LNCAP (cell line): Measurements from ENCODE around the gene CREBBP.

Source experiments
- CTCF ChIP-seq: fragments of 450-650 bp; IDR thresholded peaks from 2 replicates; pipeline ENCODE4 v1.5.1; 2017; ENCODE audit warnings: mild to moderate bottlenecking

Gene CREBBP

GRCh38 chr16:3730161-3731125, 150.1 kb downstream of the CREBBP start:
- TF ChIP-seq CTCF, result no peak

GRCh38 chr16:3729161-3730112, 151.1 kb downstream of the CREBBP start:
- TF ChIP-seq CTCF, result no peak

GRCh38 chr16:3728424-3729160, 151.9 kb downstream of the CREBBP start:
- TF ChIP-seq CTCF, result no peak

DNA sequence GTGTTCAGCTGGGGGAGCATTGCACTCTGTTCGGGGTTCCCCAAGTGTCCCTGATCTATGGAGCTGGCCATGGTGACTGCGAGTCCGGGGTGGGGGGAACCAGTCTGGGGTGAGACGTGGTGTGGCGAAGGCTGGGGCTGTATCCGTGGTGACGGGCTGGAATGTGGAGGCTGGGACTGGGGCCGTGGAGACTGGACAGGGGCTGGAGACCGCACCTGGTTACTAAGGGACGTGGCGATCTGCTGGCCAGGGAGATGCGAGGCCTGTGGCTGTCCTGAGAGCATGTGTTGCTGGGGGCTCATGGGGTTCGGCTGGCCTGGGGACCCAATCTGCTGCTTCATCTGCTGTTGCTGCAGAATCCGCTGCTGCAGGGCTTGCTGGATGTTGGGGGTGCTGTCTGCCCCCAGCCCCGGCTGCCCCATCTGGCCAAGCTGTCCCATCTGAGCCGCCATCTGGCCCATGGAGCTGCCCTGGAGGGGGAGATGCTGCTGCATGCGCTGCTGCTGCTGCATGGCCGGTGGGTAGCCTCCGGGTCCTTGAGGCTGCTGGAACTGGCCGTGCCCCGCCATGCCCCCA, 152.6 kb downstream of the CREBBP start:
- no peak for TF ChIP-seq CTCF

GRCh38 chr16:3726021-3726687, 154.4 kb downstream of the CREBBP start:
- TF ChIP-seq CTCF, result no peak

DNA sequence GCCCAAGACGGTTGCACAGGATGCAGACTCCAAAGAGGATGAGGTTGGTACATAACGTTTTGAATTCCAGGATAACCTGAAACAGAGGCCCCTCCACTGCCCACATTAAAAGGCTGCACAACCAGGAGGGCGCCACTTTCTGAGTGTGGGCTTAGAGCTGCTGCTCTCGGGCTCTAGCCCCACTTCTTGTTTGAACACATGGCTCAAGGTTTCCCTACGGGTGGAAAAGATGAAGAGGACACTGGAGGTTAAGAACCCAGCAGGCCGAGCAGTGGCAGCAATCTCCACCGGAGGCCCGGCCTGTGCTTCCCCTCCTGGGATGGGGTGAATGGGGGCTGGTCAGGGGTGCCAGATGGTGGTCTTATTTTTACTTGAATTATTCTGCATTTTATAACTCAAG, 155.2 kb downstream of the CREBBP start:
- TF ChIP-seq CTCF, result no peak
